Stimulated activated CD8-positive, alpha-beta memory T cell treated with anti-CD3 and anti-CD28 coated beads, Interleukin-15, amount 100 ng/mL, for 4 hours (primary cell): ENCODE results near the gene SLC22A23.

Source experiments
- DNase-seq, 2 donors: peaks; one replicate each; pipeline ENCODE4 v3.0.0-alpha.2; 2020; ENCODE audit warnings: low read depth in 2 of 2

SLC22A23 gene

DNA sequence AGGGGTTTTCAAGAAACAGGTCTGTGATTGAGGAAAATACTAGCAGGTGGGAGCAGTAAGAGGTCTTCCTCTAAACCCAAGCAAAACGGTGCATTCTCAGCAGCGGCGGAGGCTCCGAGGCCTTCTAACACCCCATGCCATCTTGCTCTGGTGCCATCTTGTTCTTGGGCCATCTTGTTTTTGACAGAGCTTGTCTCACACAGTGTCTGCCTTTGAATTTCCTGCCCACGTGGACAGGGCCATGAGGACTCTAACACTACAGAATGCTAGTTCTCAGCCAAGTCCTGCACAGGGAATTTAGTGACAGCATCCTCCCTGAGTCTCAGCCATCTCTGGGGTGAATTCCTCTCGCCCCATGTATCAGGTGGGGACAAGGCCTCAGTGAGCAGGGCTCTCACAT is 121.7 kb downstream of the SLC22A23 start:
- no peak for DNase-seq

DNA sequence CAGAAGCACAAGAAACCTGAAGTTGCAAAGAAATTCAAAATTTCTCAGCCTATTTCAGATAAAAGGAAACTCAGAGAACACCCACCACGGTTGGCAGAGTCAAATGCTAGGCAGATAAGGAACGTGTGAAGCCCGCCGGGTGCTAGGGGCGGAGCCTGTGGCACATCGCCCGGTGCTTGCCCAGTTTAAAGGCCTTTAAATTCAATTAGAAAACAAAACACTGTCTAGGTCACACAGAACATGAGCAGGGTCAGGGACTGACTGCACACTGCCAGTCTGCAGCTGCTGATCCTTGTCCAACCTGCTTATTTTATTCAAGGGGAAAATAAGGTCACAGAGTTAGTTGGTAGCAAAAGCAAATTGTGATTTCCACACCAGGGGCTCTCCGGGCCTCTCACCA is 122.3 kb downstream of the SLC22A23 start:
- DNase-seq: no peak

DNA sequence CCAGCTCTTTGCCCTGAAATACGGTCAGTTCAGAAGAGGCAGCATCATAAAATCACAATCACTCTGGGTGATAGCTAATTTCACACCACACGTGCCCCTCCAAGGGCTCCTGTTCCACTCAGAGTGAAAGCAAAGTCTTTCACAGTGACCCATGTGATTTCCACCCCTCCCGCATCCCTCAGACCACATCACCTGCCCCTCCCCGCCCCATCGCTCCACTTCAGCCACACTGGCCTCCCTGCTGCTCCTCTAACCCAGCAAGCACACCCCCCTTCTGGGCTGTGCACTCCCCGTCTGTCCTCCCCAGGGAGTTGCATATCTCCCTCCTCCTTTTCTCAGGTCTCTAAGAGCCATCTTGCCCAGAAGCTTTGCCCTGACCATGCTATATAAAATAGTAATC is 123.6 kb downstream of the SLC22A23 start:
- DNase-seq: no peak

DNA sequence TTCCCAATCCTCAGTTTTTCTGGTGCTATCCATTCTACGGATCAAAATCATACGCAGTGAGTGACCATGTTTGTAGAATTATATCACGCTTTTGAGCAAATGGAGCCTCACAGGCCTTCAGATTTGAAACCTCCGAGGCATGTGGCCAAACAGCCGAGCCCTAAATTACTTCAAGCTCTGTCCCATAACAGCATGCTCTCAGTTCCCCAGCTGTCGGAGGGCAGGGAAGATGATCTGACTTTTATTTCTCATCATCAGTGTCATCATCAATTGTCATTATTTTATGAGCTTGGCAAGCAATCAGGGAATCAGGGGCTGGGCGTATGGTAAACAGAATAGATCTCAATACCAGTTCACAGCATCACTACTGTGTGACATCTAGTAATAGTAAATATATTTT is 124.9 kb downstream of the SLC22A23 start:
- no peak for DNase-seq

DNA sequence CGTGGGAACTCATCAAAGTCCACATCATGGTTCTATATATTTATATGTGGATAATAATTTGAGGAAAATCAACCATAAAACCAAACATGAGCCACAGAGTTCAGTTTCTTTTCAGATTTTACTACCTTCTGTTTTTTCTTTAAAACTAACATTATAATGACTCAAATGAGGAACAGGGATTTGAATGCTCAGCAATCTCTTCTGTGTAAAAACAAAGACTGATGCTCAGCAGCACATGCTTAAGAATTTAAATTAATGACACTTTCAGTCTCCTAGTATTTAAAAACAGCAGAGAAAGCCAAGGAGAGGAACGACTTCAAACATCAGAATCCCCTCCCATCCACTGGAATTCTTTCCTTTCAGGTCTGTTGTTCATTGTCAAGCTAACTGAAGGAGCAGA is 125.4 kb downstream of the SLC22A23 start:
- no peak for DNase-seq

DNA sequence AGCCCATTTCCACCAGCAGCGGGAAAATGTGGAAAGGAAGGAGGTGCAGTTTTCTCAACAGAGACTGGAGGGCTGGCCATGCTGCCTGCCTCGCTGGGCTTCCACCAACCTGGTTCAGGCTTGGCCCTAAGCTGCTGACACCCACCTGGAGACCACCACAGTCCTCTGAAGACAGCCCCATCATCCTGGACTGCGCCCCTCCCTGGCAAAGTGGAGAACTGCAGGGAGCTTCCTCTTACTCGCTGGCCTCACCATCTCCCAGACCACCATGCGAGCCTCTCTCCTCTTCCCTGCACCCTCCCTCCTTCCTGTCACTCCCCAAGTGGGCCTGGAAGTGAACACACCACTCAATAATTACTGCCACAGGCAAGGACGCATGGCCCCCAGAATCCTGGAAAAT is 126.7 kb downstream of the SLC22A23 start:
- DNase-seq: no peak

DNA sequence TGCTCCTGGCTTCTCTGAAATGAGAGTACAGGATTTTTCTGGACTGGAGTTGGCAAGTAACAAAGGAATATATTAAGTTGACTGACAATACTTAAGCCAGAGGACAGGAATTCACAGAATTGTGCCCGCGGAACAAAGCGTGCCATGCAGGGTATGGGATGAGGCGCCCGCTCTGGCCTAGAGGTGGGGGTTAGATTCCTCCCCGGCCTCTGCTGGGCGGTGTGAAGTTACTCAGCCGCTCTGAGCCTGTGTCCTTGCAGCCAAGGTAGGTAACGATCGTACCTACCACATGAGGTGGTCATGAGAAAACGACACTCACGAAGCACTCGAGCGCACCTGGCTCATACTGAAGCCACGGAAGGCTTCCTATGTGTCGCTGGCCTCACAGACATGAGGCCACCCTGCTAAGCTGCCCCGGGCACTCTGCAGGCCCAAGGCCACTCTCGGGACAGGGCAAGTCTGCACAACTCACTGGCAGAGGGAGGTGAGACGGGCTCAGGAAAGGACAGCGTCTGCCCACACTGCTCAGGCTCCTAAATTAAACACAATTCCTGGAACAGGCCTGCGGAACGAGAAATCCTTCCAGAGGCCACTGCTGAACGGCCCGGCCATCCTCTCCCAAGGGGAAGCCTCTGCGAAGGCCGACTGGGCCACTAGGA is 127.3 kb downstream of the SLC22A23 start:
- no peak for DNase-seq

DNA sequence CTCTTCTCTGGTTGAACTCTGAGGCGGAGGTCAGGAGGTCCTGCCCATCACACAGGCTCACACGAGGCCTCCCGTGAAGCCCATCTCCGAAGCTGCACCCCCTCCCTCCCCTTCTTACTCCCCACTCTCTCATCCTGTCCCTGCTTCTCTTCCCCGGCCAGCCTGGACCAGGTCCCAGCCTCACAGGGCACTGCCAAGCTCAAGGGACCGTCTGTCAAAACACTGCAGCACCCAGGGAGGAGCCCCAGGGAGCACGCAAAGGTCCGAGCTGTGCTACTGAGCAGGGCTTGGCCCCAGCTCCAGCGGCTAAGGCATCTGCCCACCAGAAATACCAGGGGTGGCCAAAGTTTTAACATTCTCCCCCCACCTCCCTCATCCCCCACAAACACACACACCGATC is 128.1 kb downstream of the SLC22A23 start:
- no peak for DNase-seq

DNA sequence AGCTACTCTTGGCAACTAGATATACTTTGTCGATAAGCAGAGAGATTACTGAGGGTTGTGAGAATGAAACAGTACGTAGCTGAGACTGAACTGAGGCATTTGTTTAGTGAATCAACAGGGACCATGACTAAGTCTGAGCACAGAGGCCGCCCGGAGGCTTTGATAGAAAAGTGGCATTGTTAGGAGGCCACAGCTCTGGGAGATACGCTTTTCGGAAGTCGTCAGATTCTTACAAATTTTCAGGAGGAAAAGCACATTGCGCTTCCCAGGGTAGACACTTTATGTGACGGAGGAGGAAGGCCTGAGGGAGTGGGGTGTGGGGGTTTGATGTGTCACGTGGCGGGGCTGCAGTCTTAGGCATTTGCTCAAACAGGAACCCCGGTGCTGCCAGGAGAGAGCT is 128.7 kb downstream of the SLC22A23 start:
- no peak for DNase-seq

DNA sequence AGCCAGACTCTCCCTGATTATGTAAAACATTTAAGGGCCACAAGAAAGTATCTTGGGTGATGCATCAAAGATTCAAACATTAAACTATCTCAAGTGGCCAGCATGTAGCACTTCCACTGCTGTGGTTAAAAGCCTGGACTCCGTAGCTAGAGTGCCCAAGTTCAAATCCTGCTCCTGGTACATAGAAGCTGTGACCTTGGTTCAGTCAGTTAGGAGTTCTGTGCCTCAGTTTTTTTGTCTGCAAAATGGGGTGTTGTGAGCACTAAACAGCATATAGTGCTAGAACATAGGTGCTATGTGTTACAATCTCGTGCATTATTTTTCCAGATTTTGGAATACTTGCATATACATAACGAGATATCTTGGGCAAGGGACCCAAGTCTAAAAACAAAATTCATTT is 129.4 kb downstream of the SLC22A23 start:
- DNase-seq: no peak

DNA sequence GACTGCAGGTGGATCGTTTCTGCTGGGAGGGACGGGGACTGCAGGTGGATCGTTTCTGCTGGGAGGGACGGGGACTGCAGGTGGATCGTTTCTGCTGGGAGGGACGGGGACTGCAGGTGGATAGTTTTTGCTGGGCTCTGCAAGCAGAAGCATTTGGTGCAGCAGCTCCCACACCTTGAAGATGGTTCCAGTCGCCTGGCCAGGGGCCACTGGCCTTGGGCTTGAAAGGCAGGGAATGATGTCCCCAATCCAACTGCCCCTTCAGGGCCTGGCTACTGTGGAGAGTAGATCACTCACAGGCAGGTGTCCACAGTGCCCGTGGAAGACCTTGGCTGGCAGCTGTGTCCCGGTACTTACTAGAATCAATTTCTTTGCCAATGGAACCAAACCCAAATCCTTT is 129.9 kb downstream of the SLC22A23 start:
- DNase-seq: no peak

DNA sequence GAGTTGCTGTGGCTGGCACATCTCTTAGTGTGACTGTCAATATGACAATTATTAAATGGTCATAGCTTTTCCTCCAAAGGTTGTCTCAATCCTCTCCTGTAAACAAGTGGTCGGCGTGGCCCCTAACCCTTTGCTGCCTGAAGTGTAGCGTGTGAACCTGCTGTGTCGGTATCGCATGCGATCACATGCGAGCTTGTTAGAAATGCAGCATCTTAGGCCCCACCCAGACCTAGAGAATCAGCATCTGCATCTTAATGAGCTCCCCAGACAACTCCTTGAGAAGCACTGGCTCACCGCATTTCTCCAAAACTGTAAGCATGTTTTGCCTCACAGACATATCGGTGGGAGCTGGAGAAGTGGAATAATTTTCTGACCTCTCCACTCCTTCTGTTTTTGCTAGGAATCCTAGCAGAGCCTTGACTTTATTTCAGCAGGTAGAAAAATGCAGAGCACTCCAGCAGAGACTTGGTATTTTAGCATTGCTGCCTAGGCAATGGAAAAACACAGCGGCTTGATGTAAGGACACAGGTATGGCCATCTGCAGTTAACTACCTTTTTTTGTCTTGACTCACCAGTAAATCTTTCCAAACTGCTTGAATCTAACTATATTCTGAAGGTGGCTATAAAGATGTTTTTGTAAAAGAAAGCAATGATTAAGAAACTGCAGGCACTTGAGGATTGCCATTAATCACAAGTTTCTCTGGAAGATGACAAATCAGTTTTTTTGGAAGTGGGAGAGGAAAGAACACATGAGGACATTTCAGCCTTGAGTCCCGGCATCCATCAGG is 130.5 kb downstream of the SLC22A23 start:
- no peak for DNase-seq

DNA sequence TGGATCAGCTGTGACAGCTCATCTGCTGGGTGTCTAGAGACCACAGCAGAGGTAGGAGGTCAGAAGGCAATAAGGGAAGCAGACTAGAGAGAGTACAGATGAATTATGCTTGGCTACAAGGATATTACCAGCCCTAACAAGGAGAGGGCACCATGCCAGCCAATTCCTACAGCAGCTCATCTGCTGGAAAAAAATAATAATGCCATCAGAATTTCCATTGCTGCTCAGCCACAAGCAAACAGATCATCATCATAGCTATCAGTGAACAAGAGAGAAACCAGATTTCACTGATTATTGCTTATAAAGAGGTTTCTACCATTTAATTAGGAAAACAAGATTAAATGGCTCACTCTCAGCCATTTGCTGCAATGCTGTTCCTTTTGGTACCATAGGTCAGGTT is 131.6 kb downstream of the SLC22A23 start:
- DNase-seq: no peak

DNA sequence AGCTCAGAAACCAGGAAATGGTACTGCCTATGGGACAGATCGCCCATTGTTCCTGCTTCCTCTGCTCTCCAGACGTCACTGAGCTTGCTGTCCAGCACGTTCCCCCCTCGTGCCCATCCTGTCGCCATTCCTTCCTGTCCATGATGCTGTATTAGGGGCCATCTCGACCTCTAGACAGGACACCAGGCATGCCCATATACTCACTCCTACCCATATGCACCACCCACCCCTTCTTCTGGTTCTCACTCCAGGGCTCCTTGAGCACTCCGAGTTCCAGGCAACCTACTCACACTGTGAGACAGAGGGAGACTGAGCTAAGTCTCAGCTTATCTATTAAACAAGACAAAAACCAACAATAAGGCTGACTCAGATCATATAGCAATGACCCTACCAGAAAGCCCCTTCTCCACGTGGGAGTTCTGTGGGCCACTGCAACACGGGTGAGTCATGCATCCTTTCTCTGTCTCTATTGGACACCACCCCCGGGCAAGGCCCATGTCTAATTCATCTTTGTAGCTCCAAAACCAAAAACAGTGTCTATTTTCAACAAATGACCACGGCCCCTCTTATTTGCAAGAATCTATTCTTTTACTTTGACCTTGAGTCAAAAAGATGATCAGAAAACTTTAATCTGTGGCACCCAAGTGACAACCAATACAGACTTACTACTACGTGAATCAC is 132.4 kb downstream of the SLC22A23 start:
- DNase-seq: no peak

DNA sequence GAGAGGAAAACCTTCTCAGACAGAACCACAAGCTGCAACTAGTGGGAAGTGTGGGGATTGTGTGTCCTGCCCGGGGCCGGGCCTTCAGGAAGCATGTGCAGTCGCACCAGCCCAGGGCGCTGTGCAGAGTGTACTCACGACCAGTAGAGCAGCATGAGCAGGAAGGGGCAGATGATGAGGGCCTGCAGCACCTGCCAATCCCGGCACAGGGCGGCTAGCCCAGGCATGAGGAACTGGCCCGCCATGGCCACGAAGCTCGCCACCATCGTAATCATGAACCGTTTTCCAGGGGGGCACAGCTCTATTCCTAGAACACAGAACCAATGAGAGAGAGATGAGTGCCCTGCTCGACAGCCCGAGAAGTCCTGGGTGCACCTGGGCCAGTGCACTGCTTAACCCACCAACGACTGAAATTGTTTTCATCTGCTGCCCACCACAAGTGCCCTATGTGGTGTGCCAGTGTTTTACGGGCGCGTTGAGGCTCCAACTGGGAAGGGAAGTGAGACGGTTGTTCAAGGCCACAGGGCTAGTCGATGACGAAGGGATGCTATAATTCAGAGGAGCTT is 133.1 kb downstream of the SLC22A23 start:
- DNase-seq: no peak

DNA sequence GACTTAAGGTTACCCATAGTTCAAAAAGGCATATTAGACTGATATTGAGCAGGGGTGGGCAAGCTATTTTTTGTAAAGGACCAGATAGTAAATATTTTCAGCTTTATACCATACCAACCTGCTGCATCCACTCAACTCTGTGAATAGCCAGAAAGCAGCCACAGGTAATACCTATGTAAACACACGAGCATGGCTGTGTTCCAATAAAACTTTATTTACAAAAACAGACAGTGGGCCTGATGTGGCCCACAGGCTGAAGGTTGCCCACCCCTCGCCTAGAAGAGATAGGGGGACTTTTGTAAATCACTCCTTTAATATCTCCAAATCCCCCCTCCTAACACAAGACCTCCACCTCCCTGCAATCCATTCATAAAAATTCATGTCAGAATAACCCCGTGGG is 133.7 kb downstream of the SLC22A23 start:
- DNase-seq: no peak

DNA sequence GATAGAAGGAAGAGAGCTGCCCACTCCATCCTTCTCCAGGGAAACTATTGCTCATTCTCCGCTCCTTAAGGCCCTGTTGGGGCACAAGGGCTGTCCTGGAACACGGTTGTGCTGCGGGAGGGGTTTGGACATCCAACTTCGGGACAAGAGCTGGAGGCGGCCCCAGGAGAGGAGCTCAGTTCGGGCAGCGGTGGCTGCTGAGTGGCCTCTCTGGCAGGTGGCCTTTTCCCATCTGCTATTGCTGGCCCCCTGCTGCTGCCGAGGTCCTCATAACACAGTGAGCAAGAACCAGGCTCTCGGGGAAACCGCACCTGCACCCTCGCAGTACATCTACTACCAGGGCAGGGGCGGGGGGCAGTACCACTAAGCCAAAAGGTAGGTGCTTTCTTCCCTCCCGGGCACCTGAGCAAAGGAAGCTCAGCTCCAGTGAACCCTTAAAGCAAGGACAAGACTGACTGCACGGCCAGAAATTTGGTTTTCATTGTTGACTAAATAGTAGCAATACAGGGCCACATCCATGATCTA is 134.4 kb downstream of the SLC22A23 start:
- no peak for DNase-seq

DNA sequence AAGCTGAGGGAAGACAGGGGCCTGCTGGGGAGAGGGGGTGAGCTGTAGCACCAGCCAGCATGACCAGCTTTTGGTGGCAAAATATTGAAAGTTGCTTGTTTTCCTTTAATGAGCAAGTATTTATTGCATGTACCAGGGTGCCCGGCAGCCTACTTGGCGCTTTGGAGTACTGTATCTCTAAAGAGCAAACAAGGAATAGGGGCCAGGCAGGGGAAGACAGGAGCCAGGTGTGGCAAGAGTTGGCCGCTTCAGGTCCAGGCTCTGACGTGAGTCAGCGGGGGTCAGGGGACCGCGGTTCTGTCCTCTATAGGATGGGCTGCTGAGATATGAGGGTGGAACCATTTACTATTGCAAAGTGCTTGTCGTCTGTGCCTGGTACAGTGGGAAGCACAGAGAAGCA is 135.0 kb downstream of the SLC22A23 start:
- DNase-seq: no peak

DNA sequence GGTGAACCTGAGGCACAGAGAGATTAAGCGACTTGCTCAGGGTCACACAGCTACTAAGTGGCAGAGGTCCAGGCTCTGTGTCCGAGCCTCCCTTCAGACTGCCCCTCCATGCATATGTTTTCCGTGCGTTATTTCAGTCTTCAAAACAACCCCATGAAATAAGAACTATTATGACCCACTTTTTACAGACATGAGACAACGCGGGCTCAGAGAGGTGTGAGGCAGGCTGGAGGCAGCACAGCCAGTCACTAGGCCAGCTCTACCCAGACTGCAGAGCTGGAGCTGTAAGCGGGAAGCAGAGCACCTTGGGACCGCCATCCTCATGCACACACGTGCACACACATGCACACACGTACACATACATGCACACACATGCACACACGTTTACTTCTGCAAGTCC is 135.8 kb downstream of the SLC22A23 start:
- no peak for DNase-seq

DNA sequence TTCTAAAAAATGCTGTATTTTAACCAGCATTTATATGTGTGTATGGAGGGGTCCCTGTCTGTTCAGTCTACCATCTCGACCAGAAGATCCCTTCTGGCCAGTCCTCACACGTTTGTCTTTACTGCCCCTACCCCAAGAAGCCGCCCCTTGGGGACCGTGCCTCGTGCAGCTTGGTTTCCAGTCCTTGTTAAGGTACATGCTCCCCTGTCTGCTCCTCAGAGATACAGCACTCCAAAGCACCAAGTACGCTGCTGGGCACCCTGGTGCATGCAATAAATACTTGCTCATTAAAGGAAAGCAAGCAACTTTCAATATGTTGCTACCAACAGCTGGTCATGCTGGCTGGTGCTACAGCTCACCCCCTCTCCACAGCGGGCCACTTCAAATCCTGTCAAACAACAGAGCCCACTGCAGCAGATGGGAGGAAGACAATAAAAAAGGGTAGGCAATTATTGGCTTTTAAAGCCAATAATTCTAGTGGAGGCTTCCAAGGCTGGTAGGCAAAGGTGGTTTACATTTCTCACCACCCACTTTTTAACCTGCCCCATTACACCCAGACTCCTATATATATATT is 136.5 kb downstream of the SLC22A23 start:
- DNase-seq: no peak

DNA sequence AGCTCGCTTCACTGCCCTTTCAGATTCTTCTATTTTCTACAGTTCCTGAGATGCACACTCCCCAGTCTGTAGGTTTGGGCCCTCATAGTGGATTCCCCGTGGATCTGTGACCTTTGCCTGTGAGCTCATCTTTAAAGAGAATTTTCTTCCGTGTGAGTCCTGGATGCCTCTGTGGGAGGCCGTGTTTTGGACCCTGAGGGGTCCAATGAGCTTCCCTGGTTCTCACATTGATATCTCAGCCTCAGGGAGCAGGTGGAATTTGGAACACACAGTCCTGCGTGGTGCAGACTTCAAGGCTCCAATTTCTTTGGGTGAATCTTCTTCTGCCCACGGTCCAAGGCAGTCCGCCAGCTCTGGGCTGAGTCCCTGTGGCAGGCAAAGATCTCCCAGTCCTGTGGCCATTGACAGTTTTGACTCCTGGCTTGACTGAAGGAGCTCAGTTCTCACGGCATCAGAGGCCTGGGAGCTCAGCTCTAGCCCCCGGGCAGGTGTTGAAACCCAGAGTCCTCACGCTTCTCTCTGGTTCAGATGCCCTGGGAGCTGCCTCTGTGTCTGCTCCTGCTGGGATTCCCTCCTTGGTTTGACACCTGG is 137.1 kb downstream of the SLC22A23 start:
- DNase-seq: no peak
